ENCODE data around the gene CTSC. TPM values are rescaled to one million over a fixed set of nuclear protein-coding genes. Genes with fewer than 3 reads are reported as not detected.

CTSC gene
- 100 to 1,000 TPM in 2 of 4 donors, 10 to 100 TPM in 2; 38.5 to 167 (median 109) TPM for total RNA-seq

DNA sequence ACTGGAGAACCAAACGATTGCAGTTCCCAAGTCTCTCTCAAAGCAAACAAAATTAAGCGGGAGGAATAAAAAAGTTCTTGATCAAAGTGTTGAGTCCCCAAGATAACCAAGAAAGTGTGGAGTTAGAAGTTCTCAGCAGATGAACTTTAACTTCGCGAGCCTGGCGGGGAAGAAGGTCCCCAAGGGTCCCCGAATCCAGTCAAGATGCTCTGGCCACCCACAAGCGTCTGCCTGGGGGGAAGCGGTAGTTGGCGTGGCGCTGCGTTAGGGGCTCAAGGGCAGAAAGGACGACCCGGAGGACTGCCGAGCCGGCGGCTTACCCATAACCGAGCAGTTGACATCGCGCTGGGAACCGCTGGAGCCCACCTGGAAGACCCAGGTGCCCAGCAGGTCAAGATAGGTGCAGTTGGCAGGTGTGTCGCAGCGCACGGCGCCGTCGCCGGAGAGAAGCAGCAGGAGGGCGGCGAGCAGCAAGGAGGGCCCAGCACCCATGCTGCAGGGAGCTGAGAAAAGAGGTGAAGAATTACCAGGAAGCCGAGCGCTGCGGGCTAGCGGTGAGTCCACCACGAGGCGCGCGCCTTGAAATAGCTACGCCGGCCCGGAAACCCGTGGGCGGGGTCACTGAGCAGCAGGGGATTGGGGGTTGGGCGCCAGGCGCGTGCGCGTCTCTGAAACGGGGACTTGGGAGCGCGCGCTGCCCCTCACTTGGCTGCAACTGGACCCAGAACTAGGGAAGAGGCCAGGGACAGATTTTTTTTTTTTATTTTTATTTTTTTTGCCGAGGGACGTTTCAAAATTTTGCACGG lies at the start of gene CTSC:
CTSC (minus strand) TSS at position 556 of the 806 bp plus-strand sequence; CDS start at position 492, 64 bp downstream.
- H3K4me3 ChIP-seq = peak within 1 kb of the TSS; percentile 60 to 81 (median 75)
- peaks cover 0 to 17% (median 0%) of the 10 kb centered on the region in 3 donors for H3K36me3 ChIP-seq
- intact Hi-C loops (cut with DNase I) = no loop called here
- 0 to 1% methylated on average over 14 to 31 of the region's 54 CpGs for WGBS, 2 donors
- peaks cover 9 to 62% (median 21%) of the 10 kb centered on the region in 3 donors for H3K4me1 ChIP-seq
- H3K9me3 ChIP-seq = no peaks in the 10 kb centered on the region
- TF ChIP-seq POLR2A (IDR thresholded peaks at IDR 0.05) (peak in 2 of 4 donors; percentile 74 to 90), CTCF (IDR thresholded peaks at IDR 0.05) (no peak)
- peak within 1 kb of the TSS; percentile 73 to 90 (median 86) for H3K27ac ChIP-seq
- peak; percentile 65 for DNase-seq
- no peaks in the 10 kb centered on the region for H3K27me3 ChIP-seq

- H3K9me3 ChIP-seq = no peaks in the 10 kb centered on the region
- peaks cover 0 to 6% (median 0%) of the 10 kb centered on the region in 3 donors for H3K4me1 ChIP-seq
- H3K27ac ChIP-seq = no peak overlapping the region
- DNase-seq = no peak
- H3K27me3 ChIP-seq = no peaks in the 10 kb centered on the region
- TF ChIP-seq CTCF (IDR thresholded peaks at IDR 0.05) = no peak
- TF ChIP-seq POLR2A (IDR thresholded peaks at IDR 0.05) = no peak
- no peak overlapping the region for H3K4me3 ChIP-seq
- intact Hi-C loops (cut with DNase I) = no loop called here
- WGBS, 2 donors = 77 to 84% methylated on average over 3 of the region's 3 CpGs
- H3K36me3 ChIP-seq = no peaks in the 10 kb centered on the region
Measured at GRCh38 chr11:88384669-88385005, 47.1 kb upstream of the CTSC start.

- Histone ChIP-seq H3K36me3 (no peaks in the 10 kb centered on the region), H3K4me3 (no peak overlapping the region), H3K27ac (no peak overlapping the region), H3K27me3 (no peaks in the 10 kb centered on the region), H3K4me1 (peaks cover 0 to 6% (median 0%) of the 10 kb centered on the region in 3 donors), H3K9me3 (no peaks in the 10 kb centered on the region)
- no peak for DNase-seq
- intact Hi-C loops (cut with DNase I) = no loop called here
- 40 to 50% methylated on average over 4 of the region's 4 CpGs for WGBS, 2 donors
- TF ChIP-seq POLR2A (IDR thresholded peaks at IDR 0.05) = no peak
- no peak for TF ChIP-seq CTCF (IDR thresholded peaks at IDR 0.05)
Measured at GRCh38 chr11:88384004-88384668, 46.6 kb upstream of the CTSC start.

GRCh38 chr11:88383447-88383846 lies 45.9 kb upstream of the CTSC start:
- 29 to 47% methylated on average over 3 of the region's 3 CpGs for WGBS, 2 donors
- H3K36me3 ChIP-seq = no peaks in the 10 kb centered on the region
- intact Hi-C loops (cut with DNase I) = no loop called here

More at GRCh38 chr11:88383447-88383846, 45.9 kb upstream of the CTSC start:
- Histone ChIP-seq H3K27ac (no peak overlapping the region), H3K27me3 (no peaks in the 10 kb centered on the region), H3K9me3 (no peaks in the 10 kb centered on the region), H3K4me1 (peaks cover 0 to 6% (median 0%) of the 10 kb centered on the region in 3 donors), H3K4me3 (no peak overlapping the region)
- DNase-seq = no peak
- no peak for TF ChIP-seq POLR2A (IDR thresholded peaks at IDR 0.05)
- no peak for TF ChIP-seq CTCF (IDR thresholded peaks at IDR 0.05)
